CD4-positive, alpha-beta T cell (primary cell): Measurements from ENCODE around the gene LDLRAD4. TPM values are rescaled to one million over a fixed set of nuclear protein-coding genes. Genes with fewer than 3 reads are reported as not detected.

ENCODE experiments used
- ATAC-seq: fragments of 200-7000 bp; cut with Tn5 transposase; one replicate; pipeline ENCODE4 v1.10.0; 2022; ENCODE audit warnings: mild to moderate bottlenecking; ENCODE audit not compliant: poor library complexity
- CTCF ChIA-PET: fragments of 350-600 bp; sonication (Branson Sonifier 250); formaldehyde crosslinking; loops from one replicate; lab custom pipeline; 2021; ENCODE audit warnings: antibody characterized with exemption, inconsistent platforms; lab: Charles Lee
- POLR2A ChIA-PET: fragments of 350-600 bp; sonication (Branson Sonifier 250); formaldehyde crosslinking; loops from one replicate; lab custom pipeline; 2021; ENCODE audit warnings: antibody characterized with exemption, inconsistent platforms; lab: Charles Lee
- DNase-seq, 14 experiments: peaks; one replicate each; pipeline ENCODE4 v3.0.0-alpha.2; 2013 to 2020; ENCODE audit warnings: mixed read lengths in 2 of 14
- H3K27ac ChIP-seq, 2 donors: one replicate each; pipeline versions ENCODE4 v1.5.1 to v1.7.0; 2013; ENCODE audit warnings: low read length in 2 of 2, low read depth in 1 of 2, mild to moderate bottlenecking in 1 of 2
- H3K27me3 ChIP-seq, 2 experiments: 1 replicate in 1 of 2; 2 replicates in 1 of 2; pipeline versions ENCODE4 v1.6.1 to v1.7.0; 2013; ENCODE audit warnings: low read length in 2 of 2, control low read depth in 1 of 2, mild to moderate bottlenecking in 1 of 2, moderate library complexity in 1 of 2; ENCODE audit not compliant: insufficient read depth in 2 of 2, control insufficient read depth in 1 of 2
- H3K36me3 ChIP-seq: one replicate; pipeline ENCODE4 v1.6.1; 2013; ENCODE audit warnings: low read length, control low read depth; ENCODE audit not compliant: insufficient read depth
- H3K4me1 ChIP-seq: one replicate; pipeline ENCODE4 v1.6.1; 2013; ENCODE audit warnings: low read length, control low read depth; ENCODE audit not compliant: insufficient read depth
- H3K4me3 ChIP-seq: one replicate; pipeline ENCODE4 v1.5.1; 2013; ENCODE audit warnings: mild to moderate bottlenecking, low read length, moderate library complexity
- H3K9me3 ChIP-seq, 2 experiments: 1 replicate in 1 of 2; 2 replicates in 1 of 2; pipeline versions ENCODE4 v1.6.1 to v1.7.0; 2013; ENCODE audit warnings: low read length in 2 of 2, mild to moderate bottlenecking in 2 of 2, control low read depth in 1 of 2, moderate library complexity in 1 of 2; ENCODE audit not compliant: control insufficient read depth in 1 of 2, insufficient read depth in 1 of 2
- H3K27ac Mint-ChIP-seq: one replicate; pipeline ENCODE4 v1.8.0; 2020; ENCODE audit warnings: mixed read lengths
- H3K27me3 Mint-ChIP-seq: one replicate; pipeline ENCODE4 v1.8.0; 2021; ENCODE audit warnings: mixed read lengths
- H3K36me3 Mint-ChIP-seq: one replicate; pipeline ENCODE4 v1.8.0; 2021; ENCODE audit warnings: low read depth, mixed read lengths
- H3K4me1 Mint-ChIP-seq: one replicate; pipeline ENCODE4 v1.8.0; 2021; ENCODE audit warnings: low read depth, mixed read lengths
- H3K4me3 Mint-ChIP-seq: one replicate; pipeline ENCODE4 v1.8.0; 2020; ENCODE audit warnings: mild to moderate bottlenecking, mixed read lengths
- H3K9me3 Mint-ChIP-seq: one replicate; pipeline ENCODE4 v1.8.0; 2020; ENCODE audit warnings: mixed read lengths
- intact Hi-C, 2 experiments: fragments of 100-400 bp; cut with DNase I in 1 of 2; cut with micrococcal nuclease in 1 of 2; formaldehyde crosslinking; loops; one replicate each; pipeline versions ENCODE4 v1.15.1 to v1.9.0; 2023 to 2025; cut with DNase I, micrococcal nuclease
- total RNA-seq, 174 experiments: library from RNA in 2 of 174; stranded (reverse) in 2 of 174; gene quantifications; one replicate each; pipeline ENCODE4 v1.2.3 and lab custom pipeline; 2021 to 2026
- TF ChIP-seq, protein P1 (sequence below): fragments of 200-600 bp; IDR thresholded peaks from one replicate; pipeline ENCODE4 v1.8.0; 2022; ENCODE audit warnings: antibody characterized with exemption, mild to moderate bottlenecking

LDLRAD4 gene
- total RNA-seq, 2 experiments from 2014 or later, result 51.9 to 52.7 TPM

DNA sequence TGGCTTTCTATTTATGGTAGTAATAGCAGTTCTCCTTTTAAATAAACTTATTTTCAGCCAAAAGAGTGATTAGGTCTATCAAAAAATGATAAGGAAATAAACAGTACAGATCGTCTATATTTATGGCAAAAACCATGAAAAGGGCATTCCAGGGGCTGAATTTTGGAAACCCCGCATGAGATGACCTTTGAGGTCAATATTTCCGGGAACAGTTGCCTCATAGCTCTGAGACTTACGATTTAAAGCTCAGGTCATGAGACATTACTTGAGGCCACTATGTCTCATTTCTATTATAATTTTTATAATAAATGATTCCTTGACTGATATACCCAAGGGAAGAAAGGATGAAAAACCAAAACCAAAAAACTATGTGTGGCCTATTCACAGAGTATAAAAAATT, 101.1 kb downstream of the LDLRAD4 start:
- POLR2A ChIA-PET, result no interaction called here
- peaks cover 10% of the 10 kb centered on the region for H3K36me3 Mint-ChIP-seq
- H3K9me3 ChIP-seq, result peaks cover 8 to 12% of the 10 kb centered on the region in 2 experiments
- H3K27ac Mint-ChIP-seq, result no peak overlapping the region
- H3K4me1 Mint-ChIP-seq, result peaks cover under 1% of the 10 kb centered on the region
- ATAC-seq (no peak), DNase-seq (no peak)
- no peaks in the 10 kb centered on the region for H3K27me3 ChIP-seq
- no peaks in the 10 kb centered on the region for H3K27me3 Mint-ChIP-seq
- H3K36me3 ChIP-seq, result no peaks in the 10 kb centered on the region
- intact Hi-C loops, result loop anchor here in 1 of 2 experiments (10.0 kb wide), 1 partner anchor 95 kb away; no protein-coding TSS in a partner anchor
- CTCF ChIA-PET, result no interaction called here
- H3K27ac ChIP-seq, result no peak overlapping the region
- H3K4me1 ChIP-seq, result no peaks in the 10 kb centered on the region
- no peak overlapping the region for H3K4me3 Mint-ChIP-seq
- H3K4me3 ChIP-seq, result no peak overlapping the region
- TF ChIP-seq, protein P1, sequence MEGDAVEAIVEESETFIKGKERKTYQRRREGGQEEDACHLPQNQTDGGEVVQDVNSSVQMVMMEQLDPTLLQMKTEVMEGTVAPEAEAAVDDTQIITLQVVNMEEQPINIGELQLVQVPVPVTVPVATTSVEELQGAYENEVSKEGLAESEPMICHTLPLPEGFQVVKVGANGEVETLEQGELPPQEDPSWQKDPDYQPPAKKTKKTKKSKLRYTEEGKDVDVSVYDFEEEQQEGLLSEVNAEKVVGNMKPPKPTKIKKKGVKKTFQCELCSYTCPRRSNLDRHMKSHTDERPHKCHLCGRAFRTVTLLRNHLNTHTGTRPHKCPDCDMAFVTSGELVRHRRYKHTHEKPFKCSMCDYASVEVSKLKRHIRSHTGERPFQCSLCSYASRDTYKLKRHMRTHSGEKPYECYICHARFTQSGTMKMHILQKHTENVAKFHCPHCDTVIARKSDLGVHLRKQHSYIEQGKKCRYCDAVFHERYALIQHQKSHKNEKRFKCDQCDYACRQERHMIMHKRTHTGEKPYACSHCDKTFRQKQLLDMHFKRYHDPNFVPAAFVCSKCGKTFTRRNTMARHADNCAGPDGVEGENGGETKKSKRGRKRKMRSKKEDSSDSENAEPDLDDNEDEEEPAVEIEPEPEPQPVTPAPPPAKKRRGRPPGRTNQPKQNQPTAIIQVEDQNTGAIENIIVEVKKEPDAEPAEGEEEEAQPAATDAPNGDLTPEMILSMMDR, result no peak
- H3K9me3 Mint-ChIP-seq, result peaks cover 6% of the 10 kb centered on the region

DNA sequence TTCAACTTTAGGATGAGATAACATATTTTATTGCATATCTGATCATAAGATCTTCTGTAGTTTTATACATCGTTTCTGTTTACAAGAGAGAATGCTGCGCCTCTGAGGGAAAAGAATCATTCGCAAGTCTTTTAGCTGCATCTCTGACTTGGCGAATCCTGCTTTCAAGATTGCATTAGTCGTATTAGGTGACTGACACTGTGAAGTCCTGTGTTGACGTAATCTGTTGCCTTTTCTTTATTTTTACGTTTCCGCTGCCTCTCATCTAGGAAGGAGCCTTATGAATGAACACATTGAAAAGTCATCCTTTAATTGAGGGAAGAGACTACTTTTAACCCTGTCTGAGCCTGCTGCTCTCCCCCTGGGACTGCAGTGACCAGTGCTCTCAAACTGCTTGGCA, 101.5 kb downstream of the LDLRAD4 start:
- Mint-ChIP-seq H3K4me1 (no peaks in the 10 kb centered on the region), H3K9me3 (peaks cover 6% of the 10 kb centered on the region), H3K27ac (no peak overlapping the region), H3K27me3 (no peaks in the 10 kb centered on the region), H3K4me3 (no peak overlapping the region), H3K36me3 (peaks cover 10% of the 10 kb centered on the region)
- Histone ChIP-seq H3K27ac (no peak overlapping the region), H3K36me3 (no peaks in the 10 kb centered on the region), H3K4me3 (no peak overlapping the region), H3K27me3 (no peaks in the 10 kb centered on the region), H3K9me3 (peaks cover 8 to 9% of the 10 kb centered on the region in 2 experiments), H3K4me1 (no peaks in the 10 kb centered on the region)
- no peak for ATAC-seq
- intact Hi-C loops, result no loop called here
- CTCF ChIA-PET, result no interaction called here
- no peak for DNase-seq
- POLR2A ChIA-PET, result no interaction called here
- TF ChIP-seq, protein P1, result no peak

DNA sequence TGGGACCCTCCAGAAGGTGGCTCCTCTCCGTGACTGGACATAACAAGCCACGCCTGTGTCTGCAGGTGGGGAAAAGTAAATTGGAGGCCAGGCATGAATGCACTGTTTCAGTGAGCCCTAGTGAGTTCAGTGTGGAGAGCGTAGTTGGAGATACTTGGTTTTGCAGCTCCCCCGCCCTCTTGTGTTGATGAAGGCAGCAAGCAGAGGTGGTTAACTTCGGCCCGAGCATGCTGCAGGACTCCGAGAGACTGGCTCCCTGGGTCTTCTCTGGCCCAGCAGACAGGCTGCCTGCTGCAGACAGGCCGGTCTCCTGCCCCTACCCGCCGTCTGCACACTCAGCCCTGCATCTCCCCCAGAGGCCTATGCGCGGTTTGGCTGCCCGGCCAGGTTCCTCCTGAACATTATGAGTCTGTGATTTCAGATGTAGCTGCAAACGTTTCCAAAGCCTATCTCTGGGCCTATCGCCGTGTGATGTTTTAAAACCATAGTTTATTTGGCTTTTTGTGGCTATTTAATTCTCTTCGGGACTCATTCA, 102.4 kb downstream of the LDLRAD4 start:
- H3K27ac Mint-ChIP-seq, result no peak overlapping the region
- peaks cover 7% of the 10 kb centered on the region for H3K36me3 Mint-ChIP-seq
- peaks cover under 1 to 5% of the 10 kb centered on the region in 2 experiments for H3K9me3 ChIP-seq
- DNase-seq (no peak), ATAC-seq (no peak)
- H3K4me1 ChIP-seq, result no peaks in the 10 kb centered on the region
- CTCF ChIA-PET, result no interaction called here
- TF ChIP-seq, protein P1, result no peak
- no peaks in the 10 kb centered on the region for H3K4me1 Mint-ChIP-seq
- peaks cover 3% of the 10 kb centered on the region for H3K9me3 Mint-ChIP-seq
- H3K4me3 Mint-ChIP-seq, result no peak overlapping the region
- H3K27ac ChIP-seq, result no peak overlapping the region
- no peaks in the 10 kb centered on the region for H3K27me3 ChIP-seq
- POLR2A ChIA-PET, result no interaction called here
- no peaks in the 10 kb centered on the region for H3K27me3 Mint-ChIP-seq
- no peaks in the 10 kb centered on the region for H3K36me3 ChIP-seq
- H3K4me3 ChIP-seq, result no peak overlapping the region
- intact Hi-C loops, result no loop called here
